Left ventricle myocardium inferior (tissue), 1 donor: ENCODE measurements around the gene KCNJ4. TPM values are rescaled to one million over a fixed set of nuclear protein-coding genes. Genes with fewer than 3 reads are reported as not detected.
A peak's percentile ranks its signal among the peaks of the same experiment; 100 is the strongest.

Source experiments
- DNase-seq: peaks from one replicate; pipeline ENCODE4 v3.0.0-alpha.2; 2020
- H3K27ac ChIP-seq: fragments of 200-600 bp; replicated peaks from 2 replicates; pipeline ENCODE4 v1.8.0; 2021
- H3K27me3 ChIP-seq: fragments of 200-600 bp; 2 replicates; pipeline ENCODE4 v1.8.0; 2021; ENCODE audit warnings: low read depth
- H3K36me3 ChIP-seq: fragments of 200-600 bp; 2 replicates; pipeline ENCODE4 v1.8.0; 2021
- H3K4me1 ChIP-seq: fragments of 200-600 bp; 2 replicates; pipeline ENCODE4 v1.8.0; 2021
- H3K4me3 ChIP-seq: fragments of 200-600 bp; 2 replicates; pipeline ENCODE4 v1.8.0; 2021; ENCODE audit warnings: mild to moderate bottlenecking, moderate library complexity
- H3K9me3 ChIP-seq: fragments of 200-600 bp; replicated peaks from 2 replicates; pipeline ENCODE4 v1.8.0; 2021
- intact Hi-C: fragments of 100-400 bp; cut with micrococcal nuclease; formaldehyde crosslinking; loops from one replicate; pipeline ENCODE4 v1.11.0; 2022
- total RNA-seq: library from RNA; stranded (reverse); fragmentation: NEBNext Ultra II Directional; extraction: Animal tissue kit (Norgen Biotek cat#: 25700); gene quantifications from one replicate; pipeline ENCODE4 v1.2.1, GENCODE V29; 2021
- TF ChIP-seq, protein P1 (sequence below): fragments of 200-600 bp; IDR thresholded peaks from 2 replicates; pipeline ENCODE4 v1.8.0; 2021; ENCODE audit warnings: antibody characterized with exemption, mild to moderate bottlenecking, borderline replicate concordance
- donor health status: DM: no; HTN: yes; CAD: no; lungs with severe emphysema.

KCNJ4 gene
- total RNA-seq, 1 donor from 2014 or later, result 45.7 TPM

DNA sequence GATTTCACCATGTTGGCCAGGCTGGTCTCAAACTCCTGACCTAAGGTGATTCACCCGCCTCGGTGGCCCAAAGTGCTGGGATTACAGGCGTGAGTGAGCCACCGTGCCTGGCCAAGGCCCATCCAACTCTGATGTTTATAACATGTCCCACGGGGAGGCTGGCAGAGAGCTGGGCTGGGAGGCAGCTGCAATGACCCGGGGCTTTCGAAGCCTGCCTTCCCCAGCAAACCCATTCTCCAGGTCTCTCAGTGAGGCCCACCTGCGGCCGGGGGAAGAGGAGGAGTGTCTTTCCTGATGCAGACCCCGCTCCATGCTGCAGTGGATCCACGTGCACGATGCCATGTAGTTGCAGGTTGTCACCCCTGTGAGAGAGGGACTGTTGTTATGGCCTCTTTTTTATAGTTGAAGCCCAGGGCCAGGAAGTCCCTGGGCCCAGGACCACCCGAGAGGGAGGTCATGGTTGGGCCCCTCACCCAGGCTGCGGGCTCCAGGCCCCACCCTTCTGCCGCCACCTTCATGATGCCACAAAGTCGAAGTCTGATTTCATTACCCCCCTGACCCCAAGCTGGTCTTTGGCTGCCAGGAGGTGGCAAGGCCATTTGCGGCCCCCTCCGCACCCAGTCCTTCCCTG is 38.3 kb downstream of the KCNJ4 start:
- DNase-seq, result no peak
- Histone ChIP-seq H3K4me3 (no peak overlapping the region), H3K27me3 (peaks cover 8% of the 10 kb centered on the region), H3K9me3 (no peaks in the 10 kb centered on the region), H3K4me1 (peaks cover 34% of the 10 kb centered on the region), H3K27ac (no peak overlapping the region), H3K36me3 (no peaks in the 10 kb centered on the region)
- intact Hi-C loops, result no loop called here
- TF ChIP-seq, protein P1, sequence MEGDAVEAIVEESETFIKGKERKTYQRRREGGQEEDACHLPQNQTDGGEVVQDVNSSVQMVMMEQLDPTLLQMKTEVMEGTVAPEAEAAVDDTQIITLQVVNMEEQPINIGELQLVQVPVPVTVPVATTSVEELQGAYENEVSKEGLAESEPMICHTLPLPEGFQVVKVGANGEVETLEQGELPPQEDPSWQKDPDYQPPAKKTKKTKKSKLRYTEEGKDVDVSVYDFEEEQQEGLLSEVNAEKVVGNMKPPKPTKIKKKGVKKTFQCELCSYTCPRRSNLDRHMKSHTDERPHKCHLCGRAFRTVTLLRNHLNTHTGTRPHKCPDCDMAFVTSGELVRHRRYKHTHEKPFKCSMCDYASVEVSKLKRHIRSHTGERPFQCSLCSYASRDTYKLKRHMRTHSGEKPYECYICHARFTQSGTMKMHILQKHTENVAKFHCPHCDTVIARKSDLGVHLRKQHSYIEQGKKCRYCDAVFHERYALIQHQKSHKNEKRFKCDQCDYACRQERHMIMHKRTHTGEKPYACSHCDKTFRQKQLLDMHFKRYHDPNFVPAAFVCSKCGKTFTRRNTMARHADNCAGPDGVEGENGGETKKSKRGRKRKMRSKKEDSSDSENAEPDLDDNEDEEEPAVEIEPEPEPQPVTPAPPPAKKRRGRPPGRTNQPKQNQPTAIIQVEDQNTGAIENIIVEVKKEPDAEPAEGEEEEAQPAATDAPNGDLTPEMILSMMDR, result no peak

DNA sequence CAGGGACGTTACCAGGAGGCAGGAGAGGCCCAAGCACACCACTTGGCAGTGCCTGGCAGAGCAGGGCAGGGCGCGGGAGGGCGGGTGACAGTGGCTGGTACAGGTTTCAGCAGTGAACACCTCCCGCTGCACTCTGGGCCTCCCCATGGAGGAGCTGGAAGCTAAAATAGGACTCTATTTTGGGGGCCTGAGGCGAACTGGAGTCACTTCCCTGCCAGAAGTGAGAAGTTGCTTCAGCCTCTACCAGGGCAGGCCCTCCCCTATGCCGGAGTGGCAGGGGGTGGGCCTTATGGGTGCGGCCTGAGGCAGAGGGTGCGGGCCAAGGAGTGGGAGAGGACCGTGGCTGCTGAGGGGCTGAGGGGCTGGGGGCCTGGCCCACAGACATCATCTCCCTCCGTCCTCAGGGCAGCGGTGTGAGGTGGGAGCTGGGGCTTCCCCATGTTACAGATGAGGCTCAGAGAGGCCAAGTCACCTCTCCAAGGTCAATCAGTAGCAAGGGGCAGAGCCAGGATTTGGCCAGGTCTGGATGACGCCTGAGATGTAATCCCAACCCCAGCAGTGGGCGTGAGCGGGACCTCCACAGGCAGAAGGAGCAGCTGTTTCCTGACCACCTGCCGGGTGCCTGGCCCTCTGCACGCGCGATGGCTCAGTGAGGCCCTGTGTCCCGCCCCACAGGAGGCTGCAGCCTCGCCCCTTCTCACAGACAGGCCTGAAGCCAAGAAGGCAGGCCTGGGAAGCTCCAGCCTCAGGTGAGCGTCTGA is 39.3 kb downstream of the KCNJ4 start:
- peak; percentile 64 for DNase-seq
- peaks cover 34% of the 10 kb centered on the region for H3K4me1 ChIP-seq
- H3K27me3 ChIP-seq, result peaks cover 8% of the 10 kb centered on the region
- TF ChIP-seq, protein P1, result no peak
- no peaks in the 10 kb centered on the region for H3K36me3 ChIP-seq
- peak overlapping the region; percentile 85 for H3K27ac ChIP-seq
- intact Hi-C loops, result no loop called here
- H3K4me3 ChIP-seq, result no peak overlapping the region
- no peaks in the 10 kb centered on the region for H3K9me3 ChIP-seq

- no peak for DNase-seq
- Histone ChIP-seq H3K9me3 (no peaks in the 10 kb centered on the region), H3K36me3 (no peaks in the 10 kb centered on the region), H3K4me3 (no peak overlapping the region), H3K27ac (peak overlapping the region; percentile 85), H3K27me3 (peaks cover 8% of the 10 kb centered on the region), H3K4me1 (peaks cover 34% of the 10 kb centered on the region)
- intact Hi-C loops, result no loop called here
- TF ChIP-seq, protein P1, result no peak
Observed at GRCh38 chr22:38415046-38415445, 40.0 kb downstream of the KCNJ4 start.

DNA sequence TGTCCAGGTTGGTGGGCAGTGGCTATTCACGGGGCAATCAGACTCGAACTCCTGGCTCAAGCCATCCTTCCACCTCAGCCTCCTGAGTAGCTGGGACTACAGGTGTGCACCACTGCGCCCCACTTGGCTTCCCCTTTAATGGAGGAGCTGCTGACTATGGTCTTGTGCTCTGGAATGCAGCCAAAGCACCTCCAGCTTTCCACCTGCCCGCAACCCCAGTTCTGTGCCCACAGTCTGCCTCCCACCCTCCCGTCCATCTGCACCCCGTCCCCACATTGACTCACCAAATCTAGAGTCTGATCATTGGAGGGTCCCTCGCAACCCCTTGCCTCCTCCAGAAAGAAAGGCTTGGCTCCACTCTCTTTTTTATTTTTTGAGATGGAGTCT is 41.0 kb downstream of the KCNJ4 start:
- no peaks in the 10 kb centered on the region for H3K9me3 ChIP-seq
- TF ChIP-seq, protein P1, result no peak
- peaks cover 8% of the 10 kb centered on the region for H3K27me3 ChIP-seq
- H3K4me3 ChIP-seq, result no peak overlapping the region
- peaks cover 34% of the 10 kb centered on the region for H3K4me1 ChIP-seq
- peak overlapping the region; percentile 85 for H3K27ac ChIP-seq
- DNase-seq, result no peak
- intact Hi-C loops, result no loop called here
- H3K36me3 ChIP-seq, result no peaks in the 10 kb centered on the region

- Histone ChIP-seq H3K36me3 (no peaks in the 10 kb centered on the region), H3K27me3 (peaks cover 8% of the 10 kb centered on the region), H3K27ac (peak overlapping the region; percentile 75), H3K9me3 (no peaks in the 10 kb centered on the region), H3K4me3 (peak overlapping the region; percentile 58), H3K4me1 (peaks cover 34% of the 10 kb centered on the region)
- peak; percentile 53 for DNase-seq
- TF ChIP-seq, protein P1, result no peak
- intact Hi-C loops, result no loop called here
Observed at GRCh38 chr22:38413085-38414008, 41.7 kb downstream of the KCNJ4 start.
